CD4-positive, alpha-beta memory T cell (primary cell): Measurements from ENCODE around the gene COL20A1. TPM values are rescaled to one million over a fixed set of nuclear protein-coding genes. Genes with fewer than 3 reads are reported as not detected.

ENCODE experiments used
- CTCF ChIA-PET: fragments of 350-600 bp; sonication (Branson Sonifier 250); formaldehyde crosslinking; loops from one replicate; lab custom pipeline; 2021; ENCODE audit warnings: inconsistent platforms; ENCODE audit not compliant: partially characterized antibody; lab: Charles Lee
- POLR2A ChIA-PET: fragments of 350-600 bp; sonication (Branson Sonifier 250); formaldehyde crosslinking; loops from one replicate; lab custom pipeline; 2021; ENCODE audit not compliant: partially characterized antibody; lab: Charles Lee
- DNase-seq, 5 donors: peaks; one replicate each; pipeline versions ENCODE4 v3.0.0 to v3.0.0-alpha.2; 2020 to 2022; ENCODE audit warnings: mixed read lengths in 1 of 5
- H3K27ac ChIP-seq: one replicate; pipeline ENCODE4 v1.7.0; 2013; ENCODE audit warnings: low read depth, low read length
- H3K27me3 ChIP-seq: 2 replicates; pipeline ENCODE4 v1.7.0; 2013; ENCODE audit warnings: mild to moderate bottlenecking, low read length, moderate library complexity; ENCODE audit not compliant: insufficient read depth
- H3K36me3 ChIP-seq: 2 replicates; pipeline ENCODE4 v1.7.0; 2013; ENCODE audit warnings: mild to moderate bottlenecking, low read length, moderate library complexity; ENCODE audit not compliant: insufficient read depth
- H3K4me1 ChIP-seq: 2 replicates; pipeline ENCODE4 v1.7.0; 2013; ENCODE audit warnings: mild to moderate bottlenecking, low read length, moderate library complexity; ENCODE audit not compliant: insufficient read depth
- H3K4me3 ChIP-seq, 2 donors: one replicate each; pipeline ENCODE4 v1.7.0; 2013; ENCODE audit warnings: low read length in 2 of 2, mild to moderate bottlenecking in 1 of 2
- H3K9me3 ChIP-seq, 2 donors: one replicate each; pipeline ENCODE4 v1.7.0; 2013; ENCODE audit warnings: low read length in 2 of 2, control low read depth in 1 of 2; ENCODE audit not compliant: control insufficient read depth in 1 of 2
- H3K27ac Mint-ChIP-seq, 7 donors: one replicate each; pipeline ENCODE4 v1.8.0; 2020 to 2021; ENCODE audit warnings: mixed read lengths in 7 of 7, mild to moderate bottlenecking in 6 of 7, inconsistent platforms in 3 of 7, moderate library complexity in 3 of 7
- H3K27me3 Mint-ChIP-seq, 2 donors: one replicate each; pipeline ENCODE4 v1.8.0; 2020 to 2021; ENCODE audit warnings: mixed read lengths in 2 of 2
- H3K36me3 Mint-ChIP-seq, 2 donors: one replicate each; pipeline ENCODE4 v1.8.0; 2020 to 2021; ENCODE audit warnings: mixed read lengths in 2 of 2, inconsistent platforms in 1 of 2, mild to moderate bottlenecking in 1 of 2
- H3K4me1 Mint-ChIP-seq, 4 donors: one replicate each; pipeline ENCODE4 v1.8.0; 2020 to 2021; ENCODE audit warnings: mixed read lengths in 4 of 4, mild to moderate bottlenecking in 1 of 4
- H3K4me3 Mint-ChIP-seq, 8 donors: one replicate each; pipeline ENCODE4 v1.8.0; 2020 to 2021; ENCODE audit warnings: mixed read lengths in 8 of 8, mild to moderate bottlenecking in 7 of 8, moderate library complexity in 6 of 8, inconsistent platforms in 3 of 8
- H3K9me3 Mint-ChIP-seq, 8 donors: one replicate each; pipeline ENCODE4 v1.8.0; 2020 to 2021; ENCODE audit warnings: mixed read lengths in 8 of 8, mild to moderate bottlenecking in 5 of 8, inconsistent platforms in 3 of 8, moderate library complexity in 1 of 8
- intact Hi-C: fragments of 100-400 bp; cut with micrococcal nuclease; formaldehyde crosslinking; loops from one replicate; pipeline ENCODE4 v1.15.1; 2023
- polyA plus RNA-seq, 2 donors: library from polyadenylated mRNA; unstranded; fragments of 300-500 nt; fragmentation: Illumina TruSeq; gene quantifications; one replicate each; pipeline ENCODE4 v1.2.3, GENCODE V29; 2021
- total RNA-seq, 2 experiments: library from RNA; stranded (reverse); gene quantifications; one replicate each; pipeline ENCODE4 v1.2.3, GENCODE V29; 2021

Gene COL20A1
- total and polyA plus RNA-seq, 4 experiments from 2014 or later: 0.11 TPM; not detected in 3

- intact Hi-C loops: no loop called here
- CTCF ChIA-PET: interaction anchor here (1.2 kb wide), 1 partner anchor 45 kb away, joined by 4 read pairs; no protein-coding TSS in a partner anchor
- no peaks in the 10 kb centered on the region for H3K36me3 ChIP-seq
- Mint-ChIP-seq H3K4me1 (peaks cover 4 to 10% (median 9%) of the 10 kb centered on the region in 4 donors), H3K36me3 (peaks cover 0 to 5% of the 10 kb centered on the region in 2 donors), H3K27me3 (peaks cover 9 to 12% of the 10 kb centered on the region in 2 donors), H3K9me3 (peaks cover 0 to 3% (median 0%) of the 10 kb centered on the region in 8 donors), H3K4me3 (no peak overlapping the region), H3K27ac (peak overlapping the region in 1 of 7 donors; percentile 41)
- no peak overlapping the region for H3K4me3 ChIP-seq
- POLR2A ChIA-PET: no interaction called here
- no peak for DNase-seq
- no peak overlapping the region for H3K27ac ChIP-seq
- peaks cover 9% of the 10 kb centered on the region for H3K4me1 ChIP-seq
- no peaks in the 10 kb centered on the region for H3K27me3 ChIP-seq
- no peaks in the 10 kb centered on the region for H3K9me3 ChIP-seq
Observed at GRCh38 chr20:63268256-63268655, 24.7 kb upstream of the COL20A1 start.

GRCh38 chr20:63268671-63269439 is 24.1 kb upstream of the COL20A1 start:
- H3K36me3 ChIP-seq: no peaks in the 10 kb centered on the region
- Mint-ChIP-seq H3K27me3 (peaks cover 9 to 12% of the 10 kb centered on the region in 2 donors), H3K4me3 (peak overlapping the region in 1 of 8 donors; percentile 31), H3K27ac (no peak overlapping the region), H3K36me3 (peaks cover 0 to 10% of the 10 kb centered on the region in 2 donors), H3K9me3 (peaks cover 0 to 3% (median 0%) of the 10 kb centered on the region in 8 donors), H3K4me1 (peaks cover 8 to 16% (median 14%) of the 10 kb centered on the region in 4 donors)
- DNase-seq: no peak
- no peaks in the 10 kb centered on the region for H3K9me3 ChIP-seq
- ChIA-PET POLR2A (no interaction called here), CTCF (no interaction called here)
- H3K27me3 ChIP-seq: no peaks in the 10 kb centered on the region
- H3K27ac ChIP-seq: no peak overlapping the region
- H3K4me3 ChIP-seq: no peak overlapping the region
- H3K4me1 ChIP-seq: peaks cover 15% of the 10 kb centered on the region
- intact Hi-C loops: no loop called here

- no peak for DNase-seq
- ChIA-PET POLR2A (no interaction called here), CTCF (interaction anchor here (3.3 kb wide), 1 partner anchor 46 kb away, joined by 22 read pairs; no protein-coding TSS in a partner anchor)
- no peak overlapping the region for H3K4me3 ChIP-seq
- intact Hi-C loops: no loop called here
- H3K27ac ChIP-seq: no peak overlapping the region
- Mint-ChIP-seq H3K4me1 (peaks cover 12 to 25% (median 20%) of the 10 kb centered on the region in 4 donors), H3K27ac (peak overlapping the region in 1 of 7 donors; percentile 32), H3K4me3 (peak overlapping the region in 3 of 8 donors; percentile 43 to 50 (median 46)), H3K9me3 (peaks cover 0 to 1% (median 0%) of the 10 kb centered on the region in 8 donors), H3K36me3 (peaks cover 0 to 12% of the 10 kb centered on the region in 2 donors), H3K27me3 (peaks cover 6 to 8% of the 10 kb centered on the region in 2 donors)
- H3K4me1 ChIP-seq: peaks cover 23% of the 10 kb centered on the region
- no peaks in the 10 kb centered on the region for H3K27me3 ChIP-seq
- H3K9me3 ChIP-seq: no peaks in the 10 kb centered on the region
- H3K36me3 ChIP-seq: no peaks in the 10 kb centered on the region
Observed at GRCh38 chr20:63269724-63270123, 23.3 kb upstream of the COL20A1 start.

- Histone ChIP-seq H3K27ac (no peak overlapping the region), H3K4me3 (no peak overlapping the region), H3K27me3 (no peaks in the 10 kb centered on the region), H3K9me3 (no peaks in the 10 kb centered on the region), H3K36me3 (peaks cover 3% of the 10 kb centered on the region), H3K4me1 (peaks cover 30% of the 10 kb centered on the region)
- POLR2A ChIA-PET: no interaction called here
- H3K4me1 Mint-ChIP-seq: peaks cover 15 to 33% (median 24%) of the 10 kb centered on the region in 4 donors
- peak overlapping the region; percentile 7 to 91 (median 86) for H3K4me3 Mint-ChIP-seq
- intact Hi-C loops: no loop called here
- H3K9me3 Mint-ChIP-seq: peaks cover 0 to 1% (median 0%) of the 10 kb centered on the region in 8 donors
- H3K27ac Mint-ChIP-seq: peak overlapping the region in 3 of 7 donors; percentile 79 to 94 (median 85)
- peaks cover 4 to 5% of the 10 kb centered on the region in 2 donors for H3K27me3 Mint-ChIP-seq
- peaks cover 0 to 15% of the 10 kb centered on the region in 2 donors for H3K36me3 Mint-ChIP-seq
- no peak for DNase-seq
- CTCF ChIA-PET: interaction anchor here (3.3 kb wide), 1 partner anchor 47 kb away, joined by 22 read pairs; no protein-coding TSS in a partner anchor
Observed at GRCh38 chr20:63270606-63271325, 22.2 kb upstream of the COL20A1 start.

- H3K36me3 Mint-ChIP-seq: peaks cover 0 to 23% of the 10 kb centered on the region in 2 donors
- POLR2A ChIA-PET: interaction anchor here (0.8 to 1.9 kb wide), 9 partner anchors 9 to 885 kb away, joined by 3 to 15 read pairs (median 5); partner anchors contain the start of genes RPS21 and YTHDF1
Observed at GRCh38 chr20:63272105-63273058, 20.6 kb upstream of the COL20A1 start, which contains the start of gene ARFGAP1. TSS of gene ARFGAP1 (plus strand) at chr20:63272813. CDS start at chr20:63275581, 2,768 bp downstream.

GRCh38 chr20:63273059-63273579 is 19.9 kb upstream of the COL20A1 start:
- Histone ChIP-seq H3K36me3 (peaks cover 25% of the 10 kb centered on the region), H3K4me3 (peak overlapping the region; percentile 68 to 84), H3K27ac (peak overlapping the region; percentile 76), H3K9me3 (no peaks in the 10 kb centered on the region), H3K4me1 (peaks cover 30% of the 10 kb centered on the region), H3K27me3 (no peaks in the 10 kb centered on the region)
- no peak for DNase-seq
- peak overlapping the region; percentile 86 to 92 (median 90) for H3K4me3 Mint-ChIP-seq
- H3K4me1 Mint-ChIP-seq: peaks cover 16 to 41% (median 24%) of the 10 kb centered on the region in 4 donors
- no peaks in the 10 kb centered on the region for H3K27me3 Mint-ChIP-seq
- peaks cover 0 to 26% of the 10 kb centered on the region in 2 donors for H3K36me3 Mint-ChIP-seq
- POLR2A ChIA-PET: interaction anchor here (0.8 to 1.9 kb wide), 9 partner anchors 8 to 886 kb away, joined by 3 to 15 read pairs (median 5); partner anchors contain the start of genes RPS21 and YTHDF1
- intact Hi-C loops: no loop called here
- CTCF ChIA-PET: interaction anchor here (0.7 to 3.3 kb wide), 2 partner anchors 49 to 110 kb away, joined by 4 to 22 read pairs; no protein-coding TSS in a partner anchor
- H3K9me3 Mint-ChIP-seq: no peaks in the 10 kb centered on the region
- peak overlapping the region; percentile 85 to 94 (median 92) for H3K27ac Mint-ChIP-seq

More at GRCh38 chr20:63272105-63273058, 20.6 kb upstream of the COL20A1 start, which contains the start of gene ARFGAP1:
- peak within 1 kb of the TSS; percentile 68 to 84 for H3K4me3 ChIP-seq
- H3K4me1 ChIP-seq: peaks cover 30% of the 10 kb centered on the region
- H3K36me3 ChIP-seq: peaks cover 17% of the 10 kb centered on the region
- peaks cover 16 to 41% (median 24%) of the 10 kb centered on the region in 4 donors for H3K4me1 Mint-ChIP-seq
- peak; percentile 84 to 89 (median 87) for DNase-seq
- peaks cover 1 to 4% of the 10 kb centered on the region in 2 donors for H3K27me3 Mint-ChIP-seq
- H3K27me3 ChIP-seq: no peaks in the 10 kb centered on the region
- intact Hi-C loops: loop anchor here (1.0 kb wide), 1 partner anchor 56 kb away; the partner anchor contains the start of gene YTHDF1
- H3K9me3 ChIP-seq: no peaks in the 10 kb centered on the region
- no peaks in the 10 kb centered on the region for H3K9me3 Mint-ChIP-seq
- H3K4me3 Mint-ChIP-seq: peak within 1 kb of the TSS; percentile 88 to 92 (median 91)
- H3K27ac ChIP-seq: peak within 1 kb of the TSS; percentile 76
- H3K27ac Mint-ChIP-seq: peak within 1 kb of the TSS; percentile 85 to 94 (median 93)
- CTCF ChIA-PET: interaction anchor here (0.7 to 3.3 kb wide), 2 partner anchors 49 to 110 kb away, joined by 4 to 22 read pairs; no protein-coding TSS in a partner anchor
